K562 (cell line): ENCODE data around the gene HS3ST2. TPM values are rescaled to one million over a fixed set of nuclear protein-coding genes. Genes with fewer than 3 reads are reported as not detected.

ENCODE experiments used
- ATAC-seq: fragments of 200-7000 bp; cut with Tn5 transposase; 3 replicates; pipeline ENCODE4 v1.9.1; 2020; ENCODE audit warnings: moderate library complexity
- BruUV-seq: library from RNA; stranded (reverse); fragments of 400-500 nt; replicated peaks from 2 replicates; lab custom pipeline; 2021; lab: Mats Ljungman, UMichigan
- CTCF ChIA-PET: fragments of 300-600 bp; formaldehyde crosslinking; extraction: SDS; loops from one replicate; lab custom pipeline; 2021; ENCODE audit warnings: low intra/inter-chr PET ratio; lab: Yijun Ruan, JAX
- POLR2A ChIA-PET: fragments of 300-600, 350-650 bp; sonication (Branson Sonifier 250); formaldehyde crosslinking; extraction: SDS; loops from one replicate; lab custom pipeline; 2021; ENCODE audit warnings: antibody characterized with exemption, inconsistent platforms; lab: Yijun Ruan, JAX
- DNase-seq, 4 experiments: peaks; one replicate each; pipeline versions ENCODE4 v3.0.0 to v3.0.0-alpha.2; 2011 to 2018; ENCODE audit warnings: low spot score in 3 of 4, mixed read lengths in 3 of 4; ENCODE audit errors: extremely low read depth in 1 of 4
- FAIRE-seq: peaks from 2 replicates; lab custom pipeline; 2011; peaks lifted over from hg19 to GRCh38; lab: Jason Lieb, UNC
- H2AFZ ChIP-seq: 2 replicates; pipeline ENCODE4 v1.6.0; 2011; ENCODE audit warnings: low read depth, low read length, control low read depth, inconsistent platforms
- H3K27ac ChIP-seq: fragments of 200-600 bp; 3 replicates; pipeline ENCODE4 v1.8.0; 2011; ENCODE audit warnings: low read depth, mild to moderate bottlenecking, control low read depth, inconsistent platforms, low read length, moderate library complexity, mixed read lengths; ENCODE audit errors: extremely low read depth
- H3K27me3 ChIP-seq, 2 experiments: fragments of 300-600 bp in 1 of 2; 2 replicates in 1 of 2; 3 replicates in 1 of 2; pipeline versions ENCODE4 v1.6.0 to v1.8.0; 2011; ENCODE audit warnings: inconsistent platforms in 2 of 2, low read length in 2 of 2, mild to moderate bottlenecking in 1 of 2, mixed read lengths in 1 of 2, moderate library complexity in 1 of 2; ENCODE audit not compliant: control insufficient read depth in 2 of 2, insufficient read depth in 2 of 2
- H3K36me3 ChIP-seq: fragments of 300-600 bp; 3 replicates; pipeline ENCODE4 v1.8.0; 2011; ENCODE audit warnings: mild to moderate bottlenecking, low read length, inconsistent platforms; ENCODE audit not compliant: control insufficient read depth, insufficient read depth
- H3K4me1 ChIP-seq, 2 experiments: fragments of 200-600 bp in 1 of 2; replicated peaks in 1 of 2; 2 replicates in 1 of 2; 3 replicates in 1 of 2; pipeline versions ENCODE4 v1.5.1 to v1.8.0; 2011; ENCODE audit warnings: inconsistent platforms in 2 of 2, low read length in 2 of 2, mild to moderate bottlenecking in 1 of 2, mixed read lengths in 1 of 2, moderate library complexity in 1 of 2; ENCODE audit not compliant: control insufficient read depth in 2 of 2, insufficient read depth in 2 of 2
- H3K4me2 ChIP-seq: 2 replicates; pipeline ENCODE4 v1.6.1; 2011; ENCODE audit warnings: low read length, control low read depth, inconsistent platforms, mixed read lengths; ENCODE audit not compliant: insufficient read depth
- H3K4me3 ChIP-seq: fragments of 200-600 bp; sonication (generic), shearing (Covaris generic); 2 replicates; pipeline ENCODE4 v1.5.1; 2016; ENCODE audit warnings: control low read depth, inconsistent platforms
- H3K79me2 ChIP-seq: fragments of 200-600 bp; 3 replicates; pipeline ENCODE4 v1.8.0; 2011; ENCODE audit warnings: low read length, inconsistent platforms; ENCODE audit not compliant: control insufficient read depth, insufficient read depth
- H3K9ac ChIP-seq, 2 experiments: 2 replicates each; pipeline versions ENCODE4 v1.6.0 to v1.6.1; 2011; ENCODE audit warnings: low read depth in 2 of 2, low read length in 2 of 2, control low read depth in 1 of 2, inconsistent platforms in 1 of 2, mild to moderate bottlenecking in 1 of 2, mixed read lengths in 1 of 2; ENCODE audit not compliant: insufficient read depth in 1 of 2
- H3K9me1 ChIP-seq: one replicate; pipeline ENCODE4 v1.6.0; 2011; ENCODE audit warnings: inconsistent platforms, mild to moderate bottlenecking, low read length, moderate library complexity; ENCODE audit not compliant: control insufficient read depth, insufficient read depth
- H3K9me3 ChIP-seq: replicated peaks from 2 replicates; pipeline ENCODE4 v1.5.1; 2011; ENCODE audit warnings: low read depth, low read length, inconsistent platforms; ENCODE audit not compliant: control insufficient read depth, insufficient read depth
- H4K20me1 ChIP-seq: replicated peaks from 2 replicates; pipeline ENCODE4 v1.6.1; 2011; ENCODE audit warnings: low read length, inconsistent platforms, mixed read lengths; ENCODE audit not compliant: control insufficient read depth, insufficient read depth
- ARNT ChIP-seq, 2 experiments: fragments of 450-650 bp; IDR thresholded peaks; 2 replicates each; pipeline ENCODE4 v1.6.1; 2016; ENCODE audit warnings: mild to moderate bottlenecking in 1 of 2
- CEBPB ChIP-seq: fragments of 450-650 bp; IDR thresholded peaks from 2 replicates; pipeline ENCODE4 v1.6.1; 2016; ENCODE audit warnings: missing genetic modification characterization, missing compliant biosample characterization
- CEBPG ChIP-seq, 3 experiments: fragments of 200-800 bp in 1 of 3; sonication (Bioruptor generic) in 1 of 3; sonication (generic) in 1 of 3; formaldehyde crosslinking in 1 of 3; IDR thresholded peaks in 2 of 3; conservative IDR thresholded peaks in 1 of 3; 2 replicates each; pipeline versions ENCODE4 v1.6.1 to v1.8.0; 2016 to 2022; ENCODE audit warnings: missing compliant biosample characterization in 2 of 3, missing genetic modification characterization in 2 of 3, mild to moderate bottlenecking in 1 of 3, missing genetic modification reagents in 1 of 3
- DIDO1 ChIP-seq: fragments of 450-650 bp; IDR thresholded peaks from 2 replicates; pipeline ENCODE4 v1.6.1; 2016; ENCODE audit warnings: low read depth, missing biosample characterization, missing genetic modification characterization
- ESRRB ChIP-seq: fragments of 250-450 bp; sonication (Bioruptor Pico); IDR thresholded peaks from 2 replicates; pipeline ENCODE4 v1.5.0; 2020; ENCODE audit warnings: mild to moderate bottlenecking, moderate library complexity, borderline replicate concordance
- MYNN ChIP-seq, 2 experiments: sonication (generic); formaldehyde crosslinking in 1 of 2; IDR thresholded peaks; 2 replicates each; pipeline versions ENCODE4 v1.5.0 to v1.6.1; 2016 to 2020; ENCODE audit warnings: antibody characterized with exemption in 1 of 2, missing genetic modification reagents in 1 of 2
- WGBS: fragments of 100-300 bp; shearing (Covaris generic); methylation state at CpG from one replicate; pipeline ENCODE4 v1.1.6; 2016; ENCODE audit warnings: low coverage, mixed read lengths; ENCODE audit not compliant: insufficient coverage; ENCODE audit errors: missing lambda C conversion rate; 5-methylcytosine and 5-hydroxymethylcytosine counted together
- in situ Hi-C: fragments of 300-500 bp; cut with MboI; formaldehyde crosslinking; loops from 4 replicates; pipeline ENCODE4 v1.15.0; 2018; ENCODE audit warnings: inconsistent platforms, mixed read lengths
- intact Hi-C: fragments of 100-400 bp; cut with micrococcal nuclease; formaldehyde crosslinking; loops from 2 replicates; pipeline ENCODE4 v1.14.2; 2022
- polyA plus RNA-seq, 8 experiments: library from polyadenylated mRNA; depleted of rRNA in 4 of 8; stranded (reverse) in 5 of 8; unstranded in 3 of 8; fragments of >200 nt; fragmentation: Nextera tagmentation in 2 of 8; fragmentation: Illumina TruSeq in 1 of 8; extraction: Ambion mirVana in 2 of 8; extraction: Trizol in 1 of 8; gene quantifications; 2 replicates each; pipeline versions ENCODE4 v1.2.1 to v1.2.3, GENCODE V29; 2011 to 2014; ENCODE audit warnings: inconsistent platforms in 1 of 8, missing spikeins in 1 of 8
- total RNA-seq, 7 experiments: library from RNA; depleted of rRNA in 6 of 7; stranded (reverse); fragments of >200 nt in 6 of 7; fragmentation: Illumina TruSeq in 2 of 7; extraction: Trizol in 2 of 7; gene quantifications; 2 replicates each; pipeline versions ENCODE4 v1.2.1 to v1.2.3, GENCODE V29; 2011 to 2021; ENCODE audit warnings: low replicate concordance in 1 of 7
- TF ChIP-seq, protein P1 (sequence below): fragments of 250-450 bp; sonication (Bioruptor Pico); IDR thresholded peaks from 2 replicates; pipeline ENCODE4 v1.5.0; 2020; ENCODE audit warnings: mild to moderate bottlenecking, borderline replicate concordance
- TF ChIP-seq, protein P2 (sequence below): IDR thresholded peaks from 2 replicates; pipeline ENCODE4 v1.6.1; 2011; ENCODE audit not compliant: insufficient read length; ENCODE audit errors: extremely low read depth

The HS3ST2 gene
- total and polyA plus RNA-seq, 9 of the 15 experiments (the other 6 are each of a cell fraction or from before 2014, with no cell fraction given), result not detected

DNA sequence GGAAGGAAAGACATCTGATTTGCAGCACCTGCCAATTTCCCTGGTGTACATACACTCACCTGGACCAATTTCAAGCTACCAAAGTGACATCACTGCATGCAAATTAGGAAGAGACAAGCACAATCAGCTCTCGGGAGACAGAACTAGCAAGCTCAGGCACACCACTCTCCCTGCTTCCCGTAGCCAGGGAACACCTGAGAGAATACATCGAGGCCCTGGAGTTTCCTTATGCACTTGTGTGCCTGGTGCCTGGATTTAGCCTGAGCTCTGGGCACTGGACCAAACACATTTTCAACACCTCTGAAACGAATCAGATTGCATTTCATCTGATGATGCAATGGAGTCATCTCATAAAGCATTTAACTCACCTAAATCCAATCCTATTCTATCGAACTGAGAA is 110.5 kb downstream of the HS3ST2 start:
- no peaks in the 10 kb centered on the region for H4K20me1 ChIP-seq
- H3K4me1 ChIP-seq, result no peaks in the 10 kb centered on the region
- POLR2A ChIA-PET, result no interaction called here
- H3K79me2 ChIP-seq, result no peaks in the 10 kb centered on the region
- no peak overlapping the region for H2AFZ ChIP-seq
- H3K36me3 ChIP-seq, result no peaks in the 10 kb centered on the region
- WGBS, result 5% methylated on average over 5 of the region's 5 CpGs
- no peak overlapping the region for H3K27ac ChIP-seq
- no TSS peak for BruUV-seq
- intact Hi-C loops (no loop called here), in situ Hi-C loops (no loop called here)
- ATAC-seq, result no peak
- no peak overlapping the region for H3K4me2 ChIP-seq
- H3K9me3 ChIP-seq, result no peaks in the 10 kb centered on the region
- CTCF ChIA-PET, result no interaction called here
- no peaks in the 10 kb centered on the region for H3K9me1 ChIP-seq
- H3K4me3 ChIP-seq, result no peak overlapping the region
- peaks cover 12 to 19% of the 10 kb centered on the region in 2 experiments for H3K27me3 ChIP-seq
- FAIRE-seq, result no peak
- DNase-seq, result no peak
- H3K9ac ChIP-seq, result no peak overlapping the region
- TF ChIP-seq CEBPG (CRISPR knock-in tag; IDR thresholded peaks at IDR 0.05), result no peak
- 0 out of 4 replicates have a peak, but pooled peaks of 1 of the 2 experiments have one; percentile 13 for TF ChIP-seq CEBPG (tag; conservative IDR thresholded peaks at IDR 0.05 in 1 of 2, IDR thresholded peaks at IDR 0.05 in 1 of 2)
- no peak for TF ChIP-seq ARNT (IDR thresholded peaks at IDR 0.05)
- TF ChIP-seq, protein P1, sequence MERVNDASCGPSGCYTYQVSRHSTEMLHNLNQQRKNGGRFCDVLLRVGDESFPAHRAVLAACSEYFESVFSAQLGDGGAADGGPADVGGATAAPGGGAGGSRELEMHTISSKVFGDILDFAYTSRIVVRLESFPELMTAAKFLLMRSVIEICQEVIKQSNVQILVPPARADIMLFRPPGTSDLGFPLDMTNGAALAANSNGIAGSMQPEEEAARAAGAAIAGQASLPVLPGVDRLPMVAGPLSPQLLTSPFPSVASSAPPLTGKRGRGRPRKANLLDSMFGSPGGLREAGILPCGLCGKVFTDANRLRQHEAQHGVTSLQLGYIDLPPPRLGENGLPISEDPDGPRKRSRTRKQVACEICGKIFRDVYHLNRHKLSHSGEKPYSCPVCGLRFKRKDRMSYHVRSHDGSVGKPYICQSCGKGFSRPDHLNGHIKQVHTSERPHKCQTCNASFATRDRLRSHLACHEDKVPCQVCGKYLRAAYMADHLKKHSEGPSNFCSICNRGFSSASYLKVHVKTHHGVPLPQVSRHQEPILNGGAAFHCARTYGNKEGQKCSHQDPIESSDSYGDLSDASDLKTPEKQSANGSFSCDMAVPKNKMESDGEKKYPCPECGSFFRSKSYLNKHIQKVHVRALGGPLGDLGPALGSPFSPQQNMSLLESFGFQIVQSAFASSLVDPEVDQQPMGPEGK, result no peak
- no peak for TF ChIP-seq MYNN (IDR thresholded peaks at IDR 0.05)
- TF ChIP-seq MYNN (CRISPR knock-in tag; IDR thresholded peaks at IDR 0.05), result no peak
- TF ChIP-seq DIDO1 (tag), result no peak
- TF ChIP-seq, protein P2, sequence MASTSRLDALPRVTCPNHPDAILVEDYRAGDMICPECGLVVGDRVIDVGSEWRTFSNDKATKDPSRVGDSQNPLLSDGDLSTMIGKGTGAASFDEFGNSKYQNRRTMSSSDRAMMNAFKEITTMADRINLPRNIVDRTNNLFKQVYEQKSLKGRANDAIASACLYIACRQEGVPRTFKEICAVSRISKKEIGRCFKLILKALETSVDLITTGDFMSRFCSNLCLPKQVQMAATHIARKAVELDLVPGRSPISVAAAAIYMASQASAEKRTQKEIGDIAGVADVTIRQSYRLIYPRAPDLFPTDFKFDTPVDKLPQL, result no peak
- TF ChIP-seq ESRRB, result no peak
- TF ChIP-seq CEBPB, result 0 out of 2 replicates have a peak, but pooled peaks have one; percentile 24
